Neural crest cell (in vitro differentiated cells): ENCODE results near the gene METTL8. TPM values are rescaled to one million over a fixed set of nuclear protein-coding genes. Genes with fewer than 3 reads are reported as not detected.

ENCODE experiments used
- DNase-seq: peaks from one replicate; pipeline ENCODE4 v3.0.0; 2021; ENCODE audit warnings: low read depth, mixed read lengths, low spot score
- H3K27ac Mint-ChIP-seq: one replicate; pipeline ENCODE4 v1.8.0; 2021; ENCODE audit warnings: mild to moderate bottlenecking, mixed read lengths; ENCODE audit not compliant: unreplicated experiment
- H3K27me3 Mint-ChIP-seq: 2 replicates; pipeline ENCODE4 v1.8.0; 2021; ENCODE audit warnings: low read depth, mild to moderate bottlenecking, mixed read lengths
- H3K36me3 Mint-ChIP-seq: 2 replicates; pipeline ENCODE4 v1.8.0; 2021; ENCODE audit warnings: low read depth, mild to moderate bottlenecking, mixed read lengths
- H3K4me1 Mint-ChIP-seq: 2 replicates; pipeline ENCODE4 v1.8.0; 2021; ENCODE audit warnings: mixed read lengths
- H3K4me3 Mint-ChIP-seq: one replicate; pipeline ENCODE4 v1.8.0; 2021; ENCODE audit warnings: mild to moderate bottlenecking, mixed read lengths
- H3K9me3 Mint-ChIP-seq: 2 replicates; pipeline ENCODE4 v1.8.0; 2021; ENCODE audit warnings: mixed read lengths
- total RNA-seq: library from RNA; stranded (reverse); gene quantifications from 2 replicates; pipeline ENCODE4 v1.2.1, GENCODE V29; 2021
- TF ChIP-seq, protein P1 (sequence below): fragments of 200-600 bp; sonication (generic); conservative IDR thresholded peaks from 2 replicates; pipeline ENCODE4 v1.5.0; 2021; ENCODE audit warnings: antibody characterized with exemption, mild to moderate bottlenecking

The METTL8 gene
- total RNA-seq, 1 donor from 2014 or later, result 21.6 TPM

DNA sequence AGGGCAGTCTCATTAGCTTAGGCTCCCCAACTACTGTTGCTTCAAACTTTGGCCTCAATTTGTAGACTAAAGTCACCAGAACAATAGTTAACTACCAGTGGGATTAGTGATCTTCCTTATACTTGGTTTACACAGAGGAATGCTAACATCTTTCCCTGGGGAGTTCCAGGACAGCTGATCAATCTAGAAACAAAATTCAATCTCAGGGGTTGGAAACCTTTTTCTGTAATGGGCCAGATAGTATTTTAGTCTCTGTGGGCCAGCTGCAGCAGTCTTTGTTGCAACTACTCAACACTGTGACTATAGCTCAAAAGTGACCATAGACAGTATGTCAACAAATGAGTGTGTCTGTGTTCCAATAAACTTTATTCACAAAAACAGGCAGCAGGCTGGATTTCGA is 85.7 kb downstream of the METTL8 start:
- TF ChIP-seq, protein P1, sequence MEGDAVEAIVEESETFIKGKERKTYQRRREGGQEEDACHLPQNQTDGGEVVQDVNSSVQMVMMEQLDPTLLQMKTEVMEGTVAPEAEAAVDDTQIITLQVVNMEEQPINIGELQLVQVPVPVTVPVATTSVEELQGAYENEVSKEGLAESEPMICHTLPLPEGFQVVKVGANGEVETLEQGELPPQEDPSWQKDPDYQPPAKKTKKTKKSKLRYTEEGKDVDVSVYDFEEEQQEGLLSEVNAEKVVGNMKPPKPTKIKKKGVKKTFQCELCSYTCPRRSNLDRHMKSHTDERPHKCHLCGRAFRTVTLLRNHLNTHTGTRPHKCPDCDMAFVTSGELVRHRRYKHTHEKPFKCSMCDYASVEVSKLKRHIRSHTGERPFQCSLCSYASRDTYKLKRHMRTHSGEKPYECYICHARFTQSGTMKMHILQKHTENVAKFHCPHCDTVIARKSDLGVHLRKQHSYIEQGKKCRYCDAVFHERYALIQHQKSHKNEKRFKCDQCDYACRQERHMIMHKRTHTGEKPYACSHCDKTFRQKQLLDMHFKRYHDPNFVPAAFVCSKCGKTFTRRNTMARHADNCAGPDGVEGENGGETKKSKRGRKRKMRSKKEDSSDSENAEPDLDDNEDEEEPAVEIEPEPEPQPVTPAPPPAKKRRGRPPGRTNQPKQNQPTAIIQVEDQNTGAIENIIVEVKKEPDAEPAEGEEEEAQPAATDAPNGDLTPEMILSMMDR, result no peak
- peaks cover 8% of the 10 kb centered on the region for H3K36me3 Mint-ChIP-seq
- no peaks in the 10 kb centered on the region for H3K4me1 Mint-ChIP-seq
- no peak for DNase-seq
- no peaks in the 10 kb centered on the region for H3K27me3 Mint-ChIP-seq
- no peak overlapping the region for H3K27ac Mint-ChIP-seq
- H3K9me3 Mint-ChIP-seq, result peaks cover under 1% of the 10 kb centered on the region
- H3K4me3 Mint-ChIP-seq, result no peak overlapping the region

DNA sequence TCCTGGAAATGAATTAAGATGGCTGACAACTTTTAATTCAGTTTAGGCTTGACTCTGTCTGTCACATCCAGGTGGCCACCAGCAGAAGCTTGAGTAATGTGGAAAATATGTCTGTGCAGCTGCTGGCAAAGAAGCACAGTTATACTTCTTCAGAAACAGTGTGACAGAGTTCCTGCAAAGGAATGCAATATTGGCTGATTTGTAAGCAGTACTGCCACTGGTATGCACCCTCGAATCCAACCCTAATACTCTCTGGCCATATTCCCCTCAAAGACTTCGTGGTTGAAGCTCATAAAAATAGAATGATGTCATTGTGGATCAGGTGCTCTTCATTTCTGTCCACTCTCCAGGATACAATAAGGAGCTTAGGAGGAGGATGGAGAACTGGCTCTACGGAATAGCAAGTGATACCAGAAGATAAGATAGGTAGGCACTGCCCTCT is 86.2 kb downstream of the METTL8 start:
- no peak overlapping the region for H3K27ac Mint-ChIP-seq
- no peaks in the 10 kb centered on the region for H3K27me3 Mint-ChIP-seq
- peaks cover 7% of the 10 kb centered on the region for H3K36me3 Mint-ChIP-seq
- no peaks in the 10 kb centered on the region for H3K4me1 Mint-ChIP-seq
- no peaks in the 10 kb centered on the region for H3K9me3 Mint-ChIP-seq
- H3K4me3 Mint-ChIP-seq, result no peak overlapping the region
- TF ChIP-seq, protein P1, result no peak
- DNase-seq, result no peak

- no peak overlapping the region for H3K4me3 Mint-ChIP-seq
- H3K4me1 Mint-ChIP-seq, result no peaks in the 10 kb centered on the region
- H3K9me3 Mint-ChIP-seq, result no peaks in the 10 kb centered on the region
- TF ChIP-seq, protein P1, result no peak
- H3K27me3 Mint-ChIP-seq, result no peaks in the 10 kb centered on the region
- peaks cover 4% of the 10 kb centered on the region for H3K36me3 Mint-ChIP-seq
- no peak for DNase-seq
- H3K27ac Mint-ChIP-seq, result no peak overlapping the region
These were observed 86.8 kb downstream of the METTL8 start for GRCh38 chr2:171346723-171347557.

- no peak overlapping the region for H3K4me3 Mint-ChIP-seq
- H3K27me3 Mint-ChIP-seq, result no peaks in the 10 kb centered on the region
- no peaks in the 10 kb centered on the region for H3K36me3 Mint-ChIP-seq
- no peak for DNase-seq
- no peak overlapping the region for H3K27ac Mint-ChIP-seq
- H3K9me3 Mint-ChIP-seq, result no peaks in the 10 kb centered on the region
- no peaks in the 10 kb centered on the region for H3K4me1 Mint-ChIP-seq
- TF ChIP-seq, protein P1, result no peak
These were observed 87.6 kb downstream of the METTL8 start for GRCh38 chr2:171345971-171346722.

DNA sequence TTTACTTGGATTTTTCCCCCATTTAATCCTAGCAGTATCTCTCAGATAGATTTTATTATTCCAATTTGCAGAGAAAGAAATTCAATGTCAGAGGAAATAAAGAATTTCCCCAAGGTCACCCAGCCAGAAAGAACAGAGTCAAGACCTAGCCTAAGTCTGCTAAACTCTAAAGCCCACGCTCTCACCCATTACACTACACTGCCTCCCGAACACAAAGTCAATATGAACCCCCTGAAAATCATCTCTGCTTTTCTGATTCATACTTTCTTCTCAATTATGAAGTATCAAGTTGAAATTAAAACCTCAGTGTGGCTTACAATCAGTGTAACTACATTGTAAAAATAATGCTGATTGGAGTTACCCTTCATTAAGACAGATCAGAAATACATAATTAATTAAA is 89.6 kb downstream of the METTL8 start:
- no peak overlapping the region for H3K27ac Mint-ChIP-seq
- TF ChIP-seq, protein P1, result no peak

More for the DNA sequence above, 89.6 kb downstream of the METTL8 start:
- no peaks in the 10 kb centered on the region for H3K36me3 Mint-ChIP-seq
- H3K27me3 Mint-ChIP-seq, result no peaks in the 10 kb centered on the region
- H3K9me3 Mint-ChIP-seq, result no peaks in the 10 kb centered on the region
- H3K4me3 Mint-ChIP-seq, result no peak overlapping the region
- no peak for DNase-seq
- peaks cover 3% of the 10 kb centered on the region for H3K4me1 Mint-ChIP-seq
